Stomach (tissue), 9 donors: ENCODE data around the gene CPLANE1. TPM values are rescaled to one million over a fixed set of nuclear protein-coding genes. Genes with fewer than 3 reads are reported as not detected.
"Not testable (repeated sequence)": the region's sequence is repeated elsewhere in the genome, so short reads cannot be mapped to it uniquely, and the experiment has no call there.

Source experiments
- DNase-seq, 2 donors: peaks; one replicate each; pipeline versions ENCODE4 v3.0.0 to v3.0.0-alpha.2; 2013 to 2019
- H3K27ac ChIP-seq, 5 donors: fragments of 200-600 bp in 4 of 5; sonication (generic) in 4 of 5; one replicate each; pipeline ENCODE4 v1.5.1; 2013 to 2019; ENCODE audit warnings: mild to moderate bottlenecking in 1 of 5, moderate library complexity in 1 of 5
- H3K27me3 ChIP-seq, 3 donors: fragments of 200-600 bp; sonication (generic); one replicate each; pipeline ENCODE4 v1.5.1; 2017 to 2019; ENCODE audit warnings: mixed run types in 1 of 3
- H3K36me3 ChIP-seq, 4 donors: fragments of 200-600 bp; sonication (generic); 1 replicate in 3 of 4; 2 replicates in 1 of 4; pipeline ENCODE4 v1.5.1; 2016 to 2019
- H3K4me1 ChIP-seq, 4 donors: fragments of 200-600 bp; sonication (generic); one replicate each; pipeline ENCODE4 v1.5.1; 2016 to 2019
- H3K4me3 ChIP-seq, 4 donors: fragments of 200-600 bp; sonication (generic) in 3 of 4; one replicate each; pipeline ENCODE4 v1.5.1; 2016 to 2019; ENCODE audit warnings: mild to moderate bottlenecking in 1 of 4
- H3K9me3 ChIP-seq, 4 donors: fragments of 200-600 bp; sonication (generic); one replicate each; pipeline ENCODE4 v1.5.1; 2016 to 2019
- CTCF ChIP-seq, 7 experiments: fragments of 450-650 bp in 4 of 7; fragments of 200-600 bp in 3 of 7; sonication (generic) in 3 of 7; IDR thresholded peaks; one replicate each; pipeline ENCODE4 v1.5.1; 2016 to 2019; ENCODE audit warnings: antibody characterized with exemption in 7 of 7, control low read depth in 2 of 7, mild to moderate bottlenecking in 1 of 7
- EP300 ChIP-seq: sonication (generic); formaldehyde crosslinking; IDR thresholded peaks from one replicate; pipeline ENCODE4 v1.6.1; 2017; ENCODE audit warnings: antibody characterized with exemption
- POLR2A ChIP-seq, 4 donors: fragments of 450-650 bp; IDR thresholded peaks; one replicate each; pipeline ENCODE4 v1.6.1; 2016; ENCODE audit warnings: antibody characterized with exemption in 4 of 4, control low read depth in 2 of 4, mild to moderate bottlenecking in 1 of 4, moderate library complexity in 1 of 4
- POLR2AphosphoS5 ChIP-seq, 3 donors: sonication (generic); formaldehyde crosslinking; IDR thresholded peaks; one replicate each; pipeline ENCODE4 v1.6.1; 2016; ENCODE audit warnings: antibody characterized with exemption in 3 of 3
- WGBS, 5 donors: extraction: QIAGEN DNeasy Blood & Tissue Kit in 3 of 5; methylation state at CpG; one replicate each; pipeline versions ENCODE4 v1.1.5 to v1.1.7; 2013 to 2018; 5-methylcytosine and 5-hydroxymethylcytosine counted together
- intact Hi-C: fragments of 100-400 bp; cut with DNase I; formaldehyde crosslinking; loops from one replicate; pipeline ENCODE4 v1.15.1; 2023; ENCODE audit warnings: low total_unique reads
- polyA plus RNA-seq, 3 donors: library from polyadenylated mRNA; stranded (reverse); fragments of 200-250 nt; gene quantifications; one replicate each; pipeline ENCODE4 v1.2.3, GENCODE V29; 2013
- total RNA-seq, 5 donors: library from RNA; depleted of rRNA; stranded (reverse); fragments of >200 nt; gene quantifications; one replicate each; pipeline versions ENCODE4 v1.1.0 to v1.2.3, GENCODE V29; 2014 to 2016
- donor health status: healthy with polysubstance abuse.
- donor health status: Bipolar disorder and iron deficiency.
- donor health status: healthy.

Gene CPLANE1
- total and polyA plus RNA-seq, 8 donors, result 1.2 to 53.2 (median 13.3) TPM

- DNase-seq, result no peak
- Histone ChIP-seq H3K27ac (no peak overlapping the region), H3K9me3 (peaks cover 0 to 5% (median 0%) of the 10 kb centered on the region in 4 donors), H3K4me1 (no peaks in the 10 kb centered on the region), H3K27me3 (no peaks in the 10 kb centered on the region), H3K4me3 (no peak overlapping the region), H3K36me3 (peaks cover 7 to 62% (median 56%) of the 10 kb centered on the region in 4 donors)
- TF ChIP-seq POLR2AphosphoS5 (IDR thresholded peaks at IDR 0.05) (no peak), POLR2A (IDR thresholded peaks at IDR 0.05) (no peak), CTCF (IDR thresholded peaks at IDR 0.05) (no peak), EP300 (no peak)
- 84 to 100% (median 94%) methylated on average over 2 of the region's 2 CpGs for WGBS, 5 donors
- intact Hi-C loops, result no loop called here
These were observed 112.5 kb downstream of the CPLANE1 start for GRCh38 chr5:37136694-37137093.

GRCh38 chr5:37135312-37135711 is 113.9 kb downstream of the CPLANE1 start:
- H3K27me3 ChIP-seq, H3K27ac ChIP-seq, intact Hi-C loops, DNase-seq, H3K9me3 ChIP-seq, H3K4me1 ChIP-seq, H3K4me3 ChIP-seq: not testable (repeated sequence)
- peaks cover 7 to 49% (median 43%) of the 10 kb centered on the region in 4 donors for H3K36me3 ChIP-seq
- WGBS, 5 donors, result 92 to 99% (median 97%) methylated on average over 6 of the region's 6 CpGs

- DNase-seq, result peak in 1 of 2 donors; percentile 4
- intact Hi-C loops, result no loop called here
- Histone ChIP-seq H3K36me3 (peaks cover 13 to 57% (median 44%) of the 10 kb centered on the region in 4 donors), H3K4me1 (no peaks in the 10 kb centered on the region), H3K9me3 (peaks cover 0 to 12% (median 2%) of the 10 kb centered on the region in 4 donors), H3K27ac (no peak overlapping the region), H3K4me3 (no peak overlapping the region), H3K27me3 (no peaks in the 10 kb centered on the region)
- TF ChIP-seq POLR2A (IDR thresholded peaks at IDR 0.05) (no peak), POLR2AphosphoS5 (IDR thresholded peaks at IDR 0.05) (no peak), CTCF (IDR thresholded peaks at IDR 0.05) (no peak), EP300 (no peak)
- 94 to 98% (median 96%) methylated on average over 2 of the region's 2 CpGs for WGBS, 5 donors
These were observed 115.2 kb downstream of the CPLANE1 start for GRCh38 chr5:37133939-37134338.

- intact Hi-C loops, result no loop called here
- DNase-seq, result no peak
- peaks cover 13 to 50% (median 33%) of the 10 kb centered on the region in 4 donors for H3K36me3 ChIP-seq
- H3K27ac ChIP-seq, result no peak overlapping the region
- WGBS, 5 donors, result 94 to 97% (median 95%) methylated on average over 1 of the region's 1 CpG
- no peak overlapping the region for H3K4me3 ChIP-seq
- TF ChIP-seq POLR2AphosphoS5 (IDR thresholded peaks at IDR 0.05) (no peak), POLR2A (IDR thresholded peaks at IDR 0.05) (no peak), CTCF (IDR thresholded peaks at IDR 0.05) (no peak), EP300 (no peak)
- no peaks in the 10 kb centered on the region for H3K27me3 ChIP-seq
- no peaks in the 10 kb centered on the region for H3K4me1 ChIP-seq
- peaks cover 0 to 12% (median 2%) of the 10 kb centered on the region in 4 donors for H3K9me3 ChIP-seq
These were observed 116.5 kb downstream of the CPLANE1 start for GRCh38 chr5:37132646-37133045.

- H3K4me1 ChIP-seq, result no peaks in the 10 kb centered on the region
- no peak overlapping the region for H3K27ac ChIP-seq
- intact Hi-C loops, result no loop called here
- peaks cover 4 to 92% (median 68%) of the 10 kb centered on the region in 4 donors for H3K36me3 ChIP-seq
- no peaks in the 10 kb centered on the region for H3K27me3 ChIP-seq
- H3K9me3 ChIP-seq, result no peaks in the 10 kb centered on the region
- DNase-seq, result peak in 1 of 2 donors; percentile 8
- TF ChIP-seq EP300 (no peak), CTCF (IDR thresholded peaks at IDR 0.05) (no peak), POLR2AphosphoS5 (IDR thresholded peaks at IDR 0.05) (peak in 2 of 3 donors; percentile 20 to 49), POLR2A (IDR thresholded peaks at IDR 0.05) (no peak)
- H3K4me3 ChIP-seq, result no peak overlapping the region
- WGBS, 5 donors, result 26 to 47% (median 40%) methylated on average over 6 of the region's 6 CpGs
These were observed 127.7 kb downstream of the CPLANE1 start for GRCh38 chr5:37121465-37121864.
